Activated CD4-positive, CD25-positive, alpha-beta regulatory T cell treated with anti-CD3 and anti-CD28 coated beads, Interleukin-2, amount 50 U/mL, for 16 hours (primary cell): ENCODE data around the gene FOXD3.

ENCODE experiments used
- DNase-seq: peaks from one replicate; pipeline ENCODE4 v3.0.0-alpha.2; 2020; ENCODE audit warnings: low read depth, low spot score

The FOXD3 gene

GRCh38 chr1:63322114-63322943, at the start of gene FOXD3:
FOXD3 (plus strand) TSS chr1:63322567; CDS start chr1:63323059, 492 bp downstream.
- DNase-seq: no peak

- DNase-seq: no peak
Observed at GRCh38 chr1:63272811-63273210, 49.6 kb upstream of the FOXD3 start.

GRCh38 chr1:63274371-63274770, 48.0 kb upstream of the FOXD3 start:
- no peak for DNase-seq

- no peak for DNase-seq
Observed at GRCh38 chr1:63274979-63275378, 47.4 kb upstream of the FOXD3 start.

GRCh38 chr1:63276624-63277023, 45.7 kb upstream of the FOXD3 start:
- DNase-seq: no peak

- DNase-seq: no peak
Observed at GRCh38 chr1:63277195-63278192, 44.9 kb upstream of the FOXD3 start.

- no peak for DNase-seq
Observed at GRCh38 chr1:63281753-63282152, 40.6 kb upstream of the FOXD3 start.

- no peak for DNase-seq
Observed at GRCh38 chr1:63289135-63289534, 33.2 kb upstream of the FOXD3 start.

GRCh38 chr1:63294803-63295594, 27.4 kb upstream of the FOXD3 start:
- DNase-seq: no peak

- DNase-seq: no peak
Observed at GRCh38 chr1:63304410-63304809, 18.0 kb upstream of the FOXD3 start.

- no peak for DNase-seq
Observed at GRCh38 chr1:63305043-63305442, 17.3 kb upstream of the FOXD3 start.

- no peak for DNase-seq
Observed at GRCh38 chr1:63307196-63307794, 15.1 kb upstream of the FOXD3 start.

GRCh38 chr1:63316598-63316983, 5.8 kb upstream of the FOXD3 start:
- no peak for DNase-seq

GRCh38 chr1:63316984-63317816, 5.2 kb upstream of the FOXD3 start:
- DNase-seq: no peak

GRCh38 chr1:63317817-63318152, 4.6 kb upstream of the FOXD3 start:
- DNase-seq: no peak

GRCh38 chr1:63318201-63318979, 4.0 kb upstream of the FOXD3 start:
- DNase-seq: no peak

GRCh38 chr1:63319046-63320021, 3.0 kb upstream of the FOXD3 start:
- DNase-seq: no peak

- DNase-seq: no peak
Observed at GRCh38 chr1:63320022-63320721, 2.2 kb upstream of the FOXD3 start.
